ENCODE results near the gene SLC18A3.

Gene SLC18A3

DNA sequence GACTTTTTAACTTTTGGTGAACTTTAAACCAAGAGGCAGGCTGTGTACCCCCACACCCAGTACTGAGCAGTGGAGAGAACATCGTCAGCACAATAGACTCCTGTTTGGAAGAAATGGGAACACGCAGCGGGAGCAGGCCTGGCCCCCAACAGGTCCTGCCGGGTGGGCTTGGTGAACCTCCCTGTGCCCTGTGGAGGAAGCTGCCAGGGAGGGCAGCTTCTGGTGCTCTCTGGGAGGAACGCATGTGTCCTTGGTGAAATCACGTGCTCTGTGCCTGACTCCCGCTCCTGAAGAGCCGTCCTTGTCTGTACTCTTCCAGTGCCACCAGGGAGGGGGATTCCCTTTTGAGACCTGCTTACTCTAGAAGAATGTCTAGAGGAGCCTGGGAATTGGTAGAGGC, 35.3 kb downstream of the SLC18A3 start:
- TF ChIP-seq, protein P1, sequence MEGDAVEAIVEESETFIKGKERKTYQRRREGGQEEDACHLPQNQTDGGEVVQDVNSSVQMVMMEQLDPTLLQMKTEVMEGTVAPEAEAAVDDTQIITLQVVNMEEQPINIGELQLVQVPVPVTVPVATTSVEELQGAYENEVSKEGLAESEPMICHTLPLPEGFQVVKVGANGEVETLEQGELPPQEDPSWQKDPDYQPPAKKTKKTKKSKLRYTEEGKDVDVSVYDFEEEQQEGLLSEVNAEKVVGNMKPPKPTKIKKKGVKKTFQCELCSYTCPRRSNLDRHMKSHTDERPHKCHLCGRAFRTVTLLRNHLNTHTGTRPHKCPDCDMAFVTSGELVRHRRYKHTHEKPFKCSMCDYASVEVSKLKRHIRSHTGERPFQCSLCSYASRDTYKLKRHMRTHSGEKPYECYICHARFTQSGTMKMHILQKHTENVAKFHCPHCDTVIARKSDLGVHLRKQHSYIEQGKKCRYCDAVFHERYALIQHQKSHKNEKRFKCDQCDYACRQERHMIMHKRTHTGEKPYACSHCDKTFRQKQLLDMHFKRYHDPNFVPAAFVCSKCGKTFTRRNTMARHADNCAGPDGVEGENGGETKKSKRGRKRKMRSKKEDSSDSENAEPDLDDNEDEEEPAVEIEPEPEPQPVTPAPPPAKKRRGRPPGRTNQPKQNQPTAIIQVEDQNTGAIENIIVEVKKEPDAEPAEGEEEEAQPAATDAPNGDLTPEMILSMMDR (IDR thresholded peaks at IDR 0.05; ENCODE audit: low read length, missing control alignments), result no peak
- no peak for DNase-seq (ENCODE audit: low read depth)
- no peak overlapping the region for H3K4me3 ChIP-seq (replicated peaks; ENCODE audit: low read depth, low read length)

- H3K4me3 ChIP-seq (replicated peaks; ENCODE audit: low read depth, low read length), result no peak overlapping the region
- TF ChIP-seq, protein P1 (IDR thresholded peaks at IDR 0.05; ENCODE audit: low read length, missing control alignments), result no peak
- DNase-seq (ENCODE audit: low read depth), result no peak
Measured at GRCh38 chr10:49645871-49646870, 36.1 kb downstream of the SLC18A3 start.

- DNase-seq (ENCODE audit: low read depth), result no peak
- H3K4me3 ChIP-seq (replicated peaks; ENCODE audit: low read depth, low read length), result no peak overlapping the region
- TF ChIP-seq, protein P1 (IDR thresholded peaks at IDR 0.05; ENCODE audit: low read length, missing control alignments), result no peak
Measured at GRCh38 chr10:49647554-49647953, 37.4 kb downstream of the SLC18A3 start.

DNA sequence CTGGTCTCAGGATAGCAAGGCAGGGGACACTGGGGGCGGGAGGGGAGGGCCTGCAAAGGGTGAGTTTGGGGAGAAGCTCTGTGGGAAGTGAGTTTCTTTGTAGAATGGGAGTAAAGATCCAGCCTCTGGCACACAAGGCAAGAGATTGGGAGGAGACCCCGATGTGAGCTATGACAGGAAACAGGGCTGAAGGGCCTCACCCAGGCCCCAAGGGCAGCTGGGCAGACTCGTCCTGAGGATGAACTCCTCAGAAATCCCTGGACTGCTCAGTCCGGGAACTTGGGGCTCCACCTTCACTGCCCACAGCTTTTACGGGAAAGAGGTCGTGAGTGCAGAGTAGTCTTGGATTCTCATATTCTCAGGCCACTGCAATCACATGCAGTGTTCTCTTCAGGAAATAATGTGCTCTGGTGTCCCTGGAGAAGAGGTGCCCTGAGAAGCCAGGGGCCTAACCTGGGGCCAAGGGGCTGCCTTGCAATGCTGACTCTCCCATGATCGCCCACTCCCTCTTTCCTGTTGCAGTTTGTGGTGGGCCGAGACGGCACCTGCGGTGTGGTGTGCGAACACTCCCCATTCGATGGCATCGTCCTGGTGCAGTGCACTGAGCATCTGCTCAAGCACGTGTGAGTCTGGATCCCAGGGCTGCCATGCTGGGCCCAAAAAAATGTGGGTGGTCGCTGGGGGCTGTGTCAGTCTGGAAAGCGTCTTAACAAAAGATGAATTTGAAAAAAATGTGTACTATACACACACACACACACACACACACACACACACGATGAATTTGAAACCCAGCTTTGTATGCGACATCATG, 38.1 kb downstream of the SLC18A3 start:
- no peak overlapping the region for H3K4me3 ChIP-seq (replicated peaks; ENCODE audit: low read depth, low read length)
- TF ChIP-seq, protein P1 (IDR thresholded peaks at IDR 0.05; ENCODE audit: low read length, missing control alignments), result no peak
- no peak for DNase-seq (ENCODE audit: low read depth)

- no peak overlapping the region for H3K4me3 ChIP-seq (replicated peaks; ENCODE audit: low read depth, low read length)
- TF ChIP-seq, protein P1 (IDR thresholded peaks at IDR 0.05; ENCODE audit: low read length, missing control alignments), result no peak
- no peak for DNase-seq (ENCODE audit: low read depth)
Measured at GRCh38 chr10:49649294-49649693, 39.2 kb downstream of the SLC18A3 start.

DNA sequence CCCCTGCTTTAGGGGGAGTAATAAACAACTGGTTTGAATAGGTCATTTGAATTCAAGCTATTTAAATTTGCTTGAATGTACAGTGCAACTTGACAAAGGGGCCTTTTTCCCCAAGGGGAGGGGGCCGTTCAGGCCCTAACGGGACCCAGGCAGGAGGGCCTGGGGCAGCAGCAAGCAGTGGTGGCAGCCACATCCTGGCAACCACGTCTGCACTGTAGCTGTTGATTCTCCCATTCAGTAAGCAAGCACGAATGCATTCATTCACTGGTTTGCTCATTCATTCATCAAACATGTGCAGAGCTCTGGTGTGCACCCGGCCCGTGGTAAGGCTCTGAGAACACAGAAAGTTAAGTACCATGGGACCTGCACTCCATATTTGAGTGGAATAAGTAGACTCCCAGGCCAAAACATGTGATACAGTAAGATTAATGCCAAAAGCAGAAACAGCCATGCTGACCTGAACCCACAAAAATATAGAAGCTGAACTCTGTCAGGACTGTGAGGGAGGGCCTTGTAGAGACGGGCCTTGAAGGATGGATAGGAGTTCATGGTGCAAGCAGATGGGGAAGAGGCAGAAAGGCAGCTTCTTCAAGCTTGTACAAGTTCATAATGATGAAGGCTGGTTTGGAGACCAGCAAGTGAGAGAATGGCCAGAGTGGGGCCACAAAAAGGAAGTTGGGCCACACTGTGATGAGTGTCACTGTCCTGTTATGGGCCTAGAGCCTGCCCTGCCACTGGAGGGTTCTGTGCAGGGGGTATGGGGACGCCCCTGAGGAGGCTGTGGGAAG, 40.0 kb downstream of the SLC18A3 start:
- H3K4me3 ChIP-seq (replicated peaks; ENCODE audit: low read depth, low read length), result no peak overlapping the region
- TF ChIP-seq, protein P1 (IDR thresholded peaks at IDR 0.05; ENCODE audit: low read length, missing control alignments), result no peak
- no peak for DNase-seq (ENCODE audit: low read depth)
